ENCODE data around the gene MYCBPAP.
"Not testable (repeated sequence)": the region's sequence is repeated elsewhere in the genome, so short reads cannot be mapped to it uniquely, and the experiment has no call there.

Gene MYCBPAP

DNA sequence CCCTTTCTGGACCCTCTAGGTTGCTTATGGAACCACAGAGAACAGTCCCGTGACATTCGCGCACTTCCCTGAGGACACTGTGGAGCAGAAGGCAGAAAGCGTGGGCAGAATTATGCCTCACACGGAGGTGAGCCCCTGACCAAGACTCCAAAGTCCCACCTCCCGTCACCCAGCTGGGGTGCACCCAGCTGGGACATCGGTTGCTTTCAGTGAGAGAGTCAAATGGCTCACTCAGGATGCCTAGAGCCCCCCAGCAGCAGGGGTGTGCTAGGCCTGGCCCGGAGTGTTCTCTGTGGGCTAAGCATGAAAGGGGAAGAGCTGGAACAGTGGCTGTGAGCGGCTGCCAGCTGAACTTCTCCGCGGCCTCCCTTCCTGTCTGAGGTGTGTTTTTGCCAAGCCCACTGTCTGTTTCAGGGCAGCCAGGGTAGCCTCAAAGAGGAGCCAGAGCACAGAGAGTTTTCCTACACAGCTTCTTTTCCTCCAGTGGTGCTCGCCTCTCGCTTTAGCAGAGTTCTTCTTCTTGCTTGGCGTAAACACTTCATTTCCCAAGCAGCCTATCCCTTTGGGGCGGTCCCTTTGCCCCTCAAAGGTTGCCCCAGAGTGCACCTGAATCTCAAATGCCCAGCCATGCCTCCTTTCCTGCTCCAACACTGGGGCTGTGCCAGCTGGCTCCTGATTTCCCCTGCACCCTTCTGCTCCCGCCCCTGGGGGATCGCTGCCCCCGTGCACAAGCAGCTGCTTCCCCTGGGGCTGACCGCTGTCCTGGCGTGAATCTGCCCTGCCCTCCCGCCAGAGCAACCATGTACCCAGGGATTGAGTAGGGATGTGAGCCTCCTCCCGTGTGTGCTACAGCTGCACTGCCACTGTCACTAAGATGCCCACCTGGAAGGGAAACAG is 37.0 kb upstream of the MYCBPAP start:
- DNase-seq (ENCODE audit: low read depth in 2 of 2), result no peak

- DNase-seq (ENCODE audit: low read depth in 2 of 2), result no peak
Measured at GRCh38 chr17:50472286-50472685, 36.0 kb upstream of the MYCBPAP start.

DNA sequence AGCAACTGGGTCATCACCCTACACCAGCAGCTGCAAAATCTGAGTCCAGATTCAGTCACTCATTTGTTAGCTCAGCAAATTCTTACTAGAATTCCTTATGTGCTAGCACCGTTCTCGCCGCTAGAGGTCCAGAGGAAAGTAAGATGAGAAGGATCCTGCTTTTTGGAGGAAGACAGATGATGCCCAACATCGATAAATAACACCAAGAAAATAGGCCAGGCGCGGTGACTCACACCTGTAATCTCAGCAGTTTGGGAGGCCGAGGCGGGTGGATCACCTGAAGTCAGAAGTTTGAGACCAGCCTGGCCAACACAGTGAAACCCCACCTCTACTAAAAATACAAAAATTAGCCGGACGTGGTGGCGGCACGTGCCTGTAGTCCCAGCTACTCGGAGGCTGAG is 35.5 kb upstream of the MYCBPAP start:
- DNase-seq (ENCODE audit: low read depth in 2 of 2), result not testable (repeated sequence)

DNA sequence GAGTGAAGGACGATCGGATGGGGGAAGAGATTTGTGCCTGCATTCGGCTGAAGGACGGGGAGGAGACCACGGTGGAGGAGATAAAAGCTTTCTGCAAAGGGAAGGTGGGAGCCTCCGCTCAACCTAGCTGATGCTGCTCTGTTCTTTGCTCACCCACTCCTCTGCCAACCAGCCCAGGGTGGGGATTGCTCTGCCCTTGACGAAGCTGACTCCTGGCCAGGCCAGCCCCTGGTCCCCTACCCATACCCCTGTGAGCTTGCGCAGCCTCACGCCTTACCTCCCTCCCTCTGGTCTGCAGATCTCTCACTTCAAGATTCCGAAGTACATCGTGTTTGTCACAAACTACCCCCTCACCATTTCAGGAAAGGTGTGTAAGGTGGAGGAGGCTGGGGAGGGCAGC is 34.3 kb upstream of the MYCBPAP start:
- DNase-seq (ENCODE audit: low read depth in 2 of 2), result no peak

- no peak for DNase-seq (ENCODE audit: low read depth in 2 of 2)
Measured at GRCh38 chr17:50474523-50474922, 33.7 kb upstream of the MYCBPAP start.

GRCh38 chr17:50475362-50475761 is 32.9 kb upstream of the MYCBPAP start:
- DNase-seq (ENCODE audit: low read depth in 2 of 2), result no peak

GRCh38 chr17:50475775-50476544 is 32.3 kb upstream of the MYCBPAP start:
- not testable (repeated sequence) for DNase-seq (ENCODE audit: low read depth in 2 of 2)

- DNase-seq (ENCODE audit: low read depth in 2 of 2), result no peak
Measured at GRCh38 chr17:50476545-50477315, 31.5 kb upstream of the MYCBPAP start.

GRCh38 chr17:50477976-50478375 is 30.3 kb upstream of the MYCBPAP start:
- no peak for DNase-seq (ENCODE audit: low read depth in 2 of 2)

GRCh38 chr17:50478391-50479381 is 29.6 kb upstream of the MYCBPAP start, which contains the start of gene RSAD1:
TSS of gene RSAD1 (plus strand) at chr17:50478860. CDS start at chr17:50478885, 25 bp downstream.
- DNase-seq (ENCODE audit: low read depth in 2 of 2), result peak; percentile 73 to 74

GRCh38 chr17:50479522-50480141 is 28.6 kb upstream of the MYCBPAP start:
- DNase-seq (ENCODE audit: low read depth in 2 of 2), result peak; percentile 26 to 39

GRCh38 chr17:50480142-50480764 is 28.0 kb upstream of the MYCBPAP start:
- no peak for DNase-seq (ENCODE audit: low read depth in 2 of 2)

GRCh38 chr17:50480854-50481490 is 27.3 kb upstream of the MYCBPAP start:
- no peak for DNase-seq (ENCODE audit: low read depth in 2 of 2)

DNA sequence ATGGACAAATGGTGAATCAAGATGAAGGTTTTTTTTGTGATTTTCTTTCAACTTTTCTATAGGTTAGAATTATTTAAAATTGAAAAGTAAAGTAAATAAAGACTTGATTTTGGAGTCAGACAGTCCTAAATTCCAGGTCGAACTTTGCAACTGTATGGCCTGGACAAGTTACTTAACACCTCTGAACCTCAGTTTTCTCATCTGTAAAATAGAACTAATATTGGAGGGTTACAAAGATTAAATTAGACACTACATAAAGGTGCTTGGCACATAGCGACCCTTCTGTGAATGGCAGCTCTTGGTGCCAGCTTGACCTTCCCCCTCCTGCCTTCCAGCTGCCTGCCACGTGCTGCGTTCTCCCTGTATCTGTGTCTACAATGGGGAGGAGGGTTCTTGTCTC is 26.6 kb upstream of the MYCBPAP start:
- DNase-seq (ENCODE audit: low read depth in 2 of 2), result no peak

- no peak for DNase-seq (ENCODE audit: low read depth in 2 of 2)
Measured at GRCh38 chr17:50482110-50482509, 26.1 kb upstream of the MYCBPAP start.

- DNase-seq (ENCODE audit: low read depth in 2 of 2), result peak; percentile 72 to 75
Measured at GRCh38 chr17:50482516-50482915, 25.7 kb upstream of the MYCBPAP start.

DNA sequence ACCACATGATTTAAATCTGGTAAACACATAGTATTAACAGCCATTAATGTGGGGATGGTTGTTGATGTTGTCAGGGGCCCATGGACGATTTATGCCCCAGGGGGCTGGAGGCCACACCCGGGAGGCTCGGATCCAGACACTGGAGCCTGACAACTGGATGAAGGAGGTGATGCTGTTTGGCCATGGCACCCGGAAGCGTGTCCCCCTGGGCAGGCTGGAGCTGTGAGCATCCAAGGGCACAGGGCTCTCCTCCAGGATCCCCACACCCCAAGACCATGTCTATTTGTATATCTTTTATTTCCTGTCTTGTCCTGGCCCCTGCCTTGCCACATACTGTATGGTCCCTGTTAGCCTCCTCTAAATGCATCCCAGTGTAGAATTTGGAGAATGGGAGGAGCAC is 25.0 kb upstream of the MYCBPAP start:
- DNase-seq (ENCODE audit: low read depth in 2 of 2), result no peak

- no peak for DNase-seq (ENCODE audit: low read depth in 2 of 2)
Measured at GRCh38 chr17:50484386-50485155, 23.7 kb upstream of the MYCBPAP start.

Measured in fibroblast of skin of left quadriceps (primary cell).